HG03139 (cell line): ENCODE results near the gene IFTAP.
"Not testable (repeated sequence)": the region's sequence is repeated elsewhere in the genome, so short reads cannot be mapped to it uniquely, and the experiment has no call there.

ENCODE experiments used
- ATAC-seq: cut with Tn5 transposase; IDR thresholded peaks from one replicate; pipeline ENCODE4 v1.9.1; 2021; ENCODE audit not compliant: unreplicated experiment

The IFTAP gene

DNA sequence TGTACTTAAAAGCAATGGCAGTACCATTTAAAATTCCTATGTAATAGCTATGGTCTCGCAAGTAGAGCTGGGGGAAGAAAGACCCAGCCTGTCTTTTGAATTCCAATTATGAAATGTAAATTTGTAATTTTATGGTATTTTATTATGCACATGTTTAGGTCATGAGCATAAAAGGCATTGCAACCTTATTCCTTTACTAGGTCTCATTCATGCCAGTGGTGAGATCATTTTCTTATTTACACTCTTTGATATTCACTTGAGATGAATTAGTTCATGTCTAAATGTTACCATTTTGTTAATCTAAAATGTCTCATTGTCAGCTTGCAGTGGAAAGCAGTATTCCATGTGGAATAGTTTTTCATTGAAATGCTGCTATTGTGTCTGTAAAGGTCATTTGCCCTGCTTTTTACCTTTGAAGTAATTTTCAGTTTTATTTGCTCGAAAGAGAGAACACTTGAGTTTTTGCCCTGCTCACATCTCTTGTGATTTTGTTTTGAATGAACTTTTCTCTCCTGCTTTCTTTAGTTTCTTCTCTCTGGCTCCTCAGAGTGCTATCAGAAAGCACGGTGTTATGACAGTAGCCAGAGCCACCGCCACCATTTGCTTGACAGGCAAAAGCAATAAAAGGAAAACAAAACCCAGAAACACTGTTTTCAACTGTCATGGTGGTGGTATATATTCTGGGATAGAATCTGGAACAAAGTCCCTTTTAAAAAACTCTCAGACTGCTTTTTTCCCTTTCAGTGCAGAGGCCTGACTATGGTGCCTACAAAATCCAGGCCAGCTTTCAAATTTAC lies 41.0 kb downstream of the IFTAP start:
- no peak for ATAC-seq

DNA sequence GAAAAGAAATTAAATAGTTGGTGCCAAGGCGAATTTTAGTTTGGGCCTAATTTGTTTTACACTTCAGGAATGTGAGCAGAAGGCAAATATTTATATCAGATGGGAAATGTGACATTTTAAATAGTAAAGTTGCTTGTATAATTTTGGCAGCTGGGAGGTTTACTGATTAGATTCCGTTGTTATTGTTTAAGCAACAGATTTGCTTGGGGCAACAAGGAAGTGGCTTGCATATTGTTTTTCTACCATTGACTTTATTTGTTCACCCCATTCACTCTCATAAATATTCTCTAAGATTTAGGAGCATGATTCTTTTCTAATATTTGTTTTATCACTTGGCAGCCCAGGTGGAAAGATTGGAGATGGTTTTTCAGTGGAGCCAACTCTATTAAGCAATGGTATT lies 44.3 kb downstream of the IFTAP start:
- ATAC-seq, result no peak

DNA sequence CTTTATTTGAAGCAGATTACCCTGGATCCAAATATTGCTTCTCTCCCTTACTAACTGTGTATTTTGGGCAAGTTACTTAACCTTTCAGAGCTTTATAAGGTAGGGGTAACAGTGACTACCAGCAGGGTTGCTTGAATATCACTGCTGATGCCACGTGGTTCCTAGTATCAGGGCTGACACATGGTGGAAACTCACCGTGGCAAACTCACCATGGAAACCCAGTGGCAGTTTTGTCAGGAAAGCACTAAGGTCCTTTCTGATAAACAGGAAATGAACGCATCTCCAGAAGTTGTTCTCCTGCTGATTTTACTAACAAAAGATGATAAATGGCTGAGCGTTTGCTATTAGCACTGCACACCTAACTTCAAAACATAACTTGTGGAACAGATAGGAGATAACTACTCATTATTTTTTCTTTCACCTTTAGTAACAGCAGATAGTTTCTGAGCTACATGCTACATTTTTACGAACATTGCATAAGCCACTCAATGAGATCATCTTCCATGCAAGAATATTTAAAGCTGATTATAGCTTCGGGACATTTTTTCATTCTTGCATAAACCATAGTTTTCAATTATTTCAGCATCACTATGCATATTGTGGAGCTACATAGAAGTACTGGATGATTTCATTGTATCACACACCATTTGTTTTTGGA lies 63.4 kb downstream of the IFTAP start:
- ATAC-seq, result no peak

DNA sequence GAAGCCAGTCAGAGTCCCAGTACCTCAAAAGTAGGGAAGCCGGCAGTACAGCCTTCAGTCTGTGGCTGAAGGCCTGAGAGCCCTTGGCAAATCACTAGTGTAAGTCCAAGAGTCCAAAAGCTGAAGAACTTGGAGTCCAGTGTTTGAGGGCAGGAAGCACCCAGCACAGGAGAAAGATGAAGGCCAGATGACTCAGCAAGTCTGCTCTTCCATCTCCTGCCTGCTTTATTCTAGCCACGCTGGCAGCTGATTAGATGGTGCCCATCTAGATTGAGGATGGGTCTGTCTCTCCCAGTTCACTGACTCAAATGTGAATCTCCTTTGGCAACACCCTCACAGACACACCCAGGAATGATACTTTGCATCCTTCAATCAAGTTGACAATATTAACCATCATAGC lies 67.1 kb downstream of the IFTAP start:
- not testable (repeated sequence) for ATAC-seq

DNA sequence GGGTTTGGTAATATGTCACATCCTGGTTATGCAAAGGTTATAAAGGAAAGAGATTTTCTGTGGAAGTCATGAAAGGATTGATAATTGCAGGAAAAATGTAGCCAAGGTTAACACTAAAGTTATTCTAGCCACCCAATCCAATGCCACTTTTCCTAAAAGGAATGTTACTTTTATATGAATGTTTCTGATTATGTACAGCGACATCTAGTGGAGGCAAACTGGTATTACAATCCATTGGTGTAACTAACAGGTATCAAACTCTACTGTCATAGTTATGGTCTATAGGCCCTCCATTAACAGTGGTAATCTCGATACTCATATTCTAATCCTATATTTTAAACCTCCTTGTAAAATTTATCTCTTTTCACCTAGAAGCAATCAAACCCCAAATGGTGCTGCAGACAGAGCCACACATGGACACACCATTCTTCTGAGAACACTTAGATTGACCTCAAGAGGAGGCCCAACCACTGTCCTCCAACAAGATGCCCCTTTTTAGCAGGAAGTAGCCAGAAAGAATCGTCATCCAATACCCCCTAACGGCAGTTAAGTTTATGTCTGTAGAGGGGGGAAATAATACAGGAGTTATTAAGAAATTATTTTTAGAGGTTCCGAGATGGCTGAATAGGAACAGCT lies 78.6 kb downstream of the IFTAP start:
- ATAC-seq, result no peak

DNA sequence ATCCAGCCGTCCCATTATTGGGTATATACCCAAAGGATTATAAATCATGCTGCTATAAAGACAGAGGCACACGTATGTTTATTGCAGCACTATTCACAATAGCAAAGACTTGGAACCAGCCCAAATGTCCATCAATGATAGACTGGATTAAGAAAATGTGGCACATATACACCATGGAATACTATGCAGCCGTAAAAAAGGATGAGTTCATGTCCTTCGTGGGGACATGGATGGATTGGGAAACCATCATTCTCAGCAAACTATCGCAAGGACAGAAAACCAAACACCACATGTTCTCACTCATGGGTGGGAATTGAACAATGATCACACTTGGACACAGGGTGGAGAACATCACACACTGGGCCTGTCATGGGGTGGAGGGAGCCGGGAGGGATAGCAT lies 85.2 kb downstream of the IFTAP start:
- ATAC-seq, result not testable (repeated sequence)

DNA sequence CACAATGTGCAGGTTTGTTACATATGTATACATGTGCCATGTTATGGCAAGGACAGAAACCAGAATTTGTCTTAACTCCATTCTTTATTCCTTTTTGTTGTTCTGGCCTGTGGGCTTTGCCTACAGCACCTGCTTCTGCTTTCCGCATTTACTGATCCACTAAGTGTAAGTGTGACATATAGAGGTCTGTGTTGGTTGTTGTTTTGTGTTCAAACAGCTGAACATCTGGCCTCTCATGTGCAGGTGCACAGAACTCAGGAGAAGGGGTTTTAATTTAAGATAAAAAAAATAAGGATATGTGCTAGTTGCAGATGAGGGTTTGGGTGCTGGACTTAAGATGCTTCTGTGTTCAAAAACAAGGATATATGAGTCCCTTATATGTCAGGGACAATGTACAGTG lies 89.5 kb downstream of the IFTAP start:
- no peak for ATAC-seq

DNA sequence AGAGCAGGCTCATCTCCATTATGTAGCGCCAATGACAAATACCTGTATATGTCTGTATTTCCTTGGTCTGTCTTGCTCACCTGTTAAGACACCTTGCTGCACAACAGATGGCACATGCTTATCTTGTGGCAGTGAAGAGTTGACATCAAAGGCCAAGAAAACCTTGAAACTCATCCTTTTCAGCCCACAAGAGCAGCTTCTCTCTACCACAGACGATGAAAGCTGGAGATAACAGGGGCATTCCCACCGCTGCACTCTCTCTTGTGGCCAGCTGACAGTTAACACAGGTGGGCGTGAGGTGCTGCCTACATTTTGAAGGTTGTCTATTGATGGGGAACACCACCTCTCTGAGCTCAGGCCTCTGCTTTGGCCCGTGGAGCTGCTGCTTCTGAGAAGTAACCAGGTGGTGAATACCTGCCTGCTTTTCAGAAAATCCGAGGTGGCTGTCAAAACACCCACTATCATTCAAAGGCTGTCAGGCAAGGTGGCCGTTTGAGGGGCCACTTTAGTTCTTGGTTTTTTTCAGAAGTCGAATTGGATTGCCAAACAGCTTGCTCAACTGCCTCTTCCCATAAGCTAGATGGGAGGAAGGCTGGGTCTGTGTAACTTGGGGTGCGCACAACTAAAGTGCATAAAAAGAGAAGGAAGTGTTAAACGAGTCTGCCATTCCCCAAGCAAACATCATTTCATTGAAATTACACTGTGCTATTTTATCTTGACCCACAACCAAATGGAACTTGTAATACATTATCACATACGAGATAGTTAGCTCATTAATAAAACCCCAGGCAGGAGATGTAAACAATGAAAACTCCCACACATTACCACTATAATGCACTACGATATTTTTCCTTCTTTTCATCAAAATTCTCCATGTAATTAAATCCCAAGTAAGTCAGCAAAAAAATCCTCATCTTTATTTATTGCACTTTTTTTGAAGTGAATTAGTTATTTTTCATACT lies 90.8 kb downstream of the IFTAP start:
- no peak for ATAC-seq

DNA sequence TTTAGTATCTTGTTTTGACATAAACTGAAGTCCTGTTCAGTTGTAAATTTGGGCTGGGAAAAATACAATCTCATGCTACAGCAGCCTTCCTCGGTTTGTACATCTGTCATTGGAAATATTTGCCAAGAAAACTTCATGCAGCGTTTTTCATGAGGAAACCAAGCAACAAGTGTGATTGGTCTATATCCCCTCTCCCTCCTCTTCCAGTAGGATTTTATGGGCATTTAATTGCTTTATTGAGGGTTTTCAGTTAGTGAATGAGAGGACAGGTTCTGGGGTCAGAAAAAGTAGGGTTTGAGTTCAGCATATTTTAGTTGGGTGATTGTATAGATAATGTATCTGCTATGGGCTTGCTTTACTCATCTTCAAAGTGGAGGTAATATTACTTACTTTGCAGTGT lies 93.8 kb downstream of the IFTAP start:
- no peak for ATAC-seq

DNA sequence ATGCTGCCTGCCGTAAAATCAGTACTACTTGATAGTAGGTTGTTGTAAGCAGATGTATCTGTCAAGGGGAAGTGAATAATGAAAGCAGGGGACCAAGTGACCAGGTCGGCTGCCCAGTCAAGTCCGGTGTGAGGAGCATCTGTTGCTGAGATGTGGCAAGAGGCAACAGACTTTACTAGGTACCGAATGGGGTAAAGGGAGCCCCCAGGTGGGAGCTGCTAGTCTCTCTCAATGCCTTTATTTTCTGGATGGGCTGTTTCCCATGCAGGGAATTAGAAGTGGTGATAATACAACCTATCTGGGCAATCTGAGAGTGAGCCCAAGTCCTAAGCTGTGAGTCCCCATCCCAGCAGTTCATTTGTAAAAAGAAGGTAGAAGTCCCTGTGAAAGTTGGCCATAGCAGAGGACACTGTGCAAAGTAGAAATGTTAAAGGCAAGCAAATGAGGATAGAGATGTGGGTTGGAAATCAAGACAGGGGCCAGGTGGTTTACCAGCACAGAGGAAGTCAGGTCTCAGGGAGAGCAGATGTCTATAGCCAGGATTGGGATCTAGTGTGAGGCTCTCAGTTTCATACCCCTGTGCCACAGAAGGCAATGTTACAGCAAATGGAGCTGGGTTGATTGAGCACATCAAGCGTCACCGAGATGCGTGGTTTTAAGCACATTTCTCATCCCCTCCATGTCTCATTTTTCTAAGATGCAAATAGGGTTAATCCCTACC lies 94.4 kb downstream of the IFTAP start:
- no peak for ATAC-seq

DNA sequence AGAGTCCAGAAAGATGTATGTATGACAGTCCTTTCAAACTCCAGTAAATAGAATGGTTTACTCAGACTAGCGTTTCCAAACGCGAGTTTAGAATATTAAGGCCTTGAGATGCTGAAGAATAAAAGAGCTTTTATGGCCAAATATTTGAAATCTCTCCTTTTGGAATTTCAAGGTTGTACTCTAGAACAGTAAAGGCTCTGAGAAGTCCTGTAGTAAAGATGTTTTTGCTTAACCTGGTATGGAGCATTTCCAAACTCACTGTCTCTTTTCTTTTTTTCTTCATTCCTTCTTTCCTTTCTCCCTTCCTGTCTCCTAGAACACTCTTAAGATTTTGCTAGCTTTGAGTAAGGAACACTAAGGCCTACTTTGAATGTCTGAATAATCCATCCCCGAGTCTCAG lies 95.1 kb downstream of the IFTAP start:
- ATAC-seq, result no peak

DNA sequence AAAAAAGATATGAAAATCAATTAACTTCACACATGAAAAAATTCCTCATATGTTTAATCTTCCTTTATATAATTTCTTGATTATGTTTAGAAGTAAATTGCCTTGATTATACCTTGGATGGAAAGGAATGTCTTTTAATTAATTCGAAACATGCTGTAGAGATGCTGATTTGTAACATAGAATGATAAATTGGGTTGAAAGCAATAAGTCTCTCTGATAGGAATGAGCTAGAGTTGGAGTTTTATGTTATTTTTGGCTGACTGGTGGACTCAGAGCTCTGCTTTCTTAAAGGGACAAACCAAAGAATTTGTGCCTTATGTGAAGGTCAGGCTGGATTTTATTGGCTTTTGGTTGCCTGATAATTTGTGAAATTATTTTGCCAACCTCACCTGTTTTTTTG lies 98.4 kb downstream of the IFTAP start:
- ATAC-seq, result no peak

DNA sequence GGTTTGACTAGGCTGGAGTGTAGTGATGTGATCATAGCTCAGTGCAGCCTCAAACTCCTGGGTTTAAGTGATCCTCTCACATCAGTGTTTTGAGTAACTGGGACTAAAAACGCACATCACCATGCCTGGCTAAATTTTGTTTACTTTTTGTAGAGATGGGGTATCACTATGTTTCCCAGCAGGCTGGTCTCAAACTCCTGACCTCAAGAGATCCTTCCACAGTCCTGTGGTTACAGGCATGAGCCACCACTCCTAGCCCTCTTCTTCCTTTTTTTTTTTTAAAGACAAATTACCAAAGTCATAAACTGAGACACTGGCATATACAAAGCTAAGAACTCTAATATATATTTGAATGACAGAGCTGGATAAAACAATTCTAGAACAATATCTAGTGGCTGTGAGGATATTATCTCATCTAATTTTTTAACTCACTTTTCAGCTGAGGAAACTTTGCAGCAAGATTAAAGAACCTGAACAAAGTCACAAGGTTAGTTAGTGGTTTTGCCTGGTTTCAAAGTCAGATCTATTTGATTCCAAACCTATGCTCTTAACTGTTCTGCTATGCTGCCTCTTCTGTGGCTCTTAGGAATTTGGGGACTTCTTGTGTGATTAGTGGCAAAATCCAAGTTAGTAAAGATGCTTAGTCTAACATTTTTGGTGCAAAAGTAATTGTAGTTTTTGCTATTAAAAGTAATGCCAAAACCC lies 99.0 kb downstream of the IFTAP start:
- ATAC-seq, result no peak

DNA sequence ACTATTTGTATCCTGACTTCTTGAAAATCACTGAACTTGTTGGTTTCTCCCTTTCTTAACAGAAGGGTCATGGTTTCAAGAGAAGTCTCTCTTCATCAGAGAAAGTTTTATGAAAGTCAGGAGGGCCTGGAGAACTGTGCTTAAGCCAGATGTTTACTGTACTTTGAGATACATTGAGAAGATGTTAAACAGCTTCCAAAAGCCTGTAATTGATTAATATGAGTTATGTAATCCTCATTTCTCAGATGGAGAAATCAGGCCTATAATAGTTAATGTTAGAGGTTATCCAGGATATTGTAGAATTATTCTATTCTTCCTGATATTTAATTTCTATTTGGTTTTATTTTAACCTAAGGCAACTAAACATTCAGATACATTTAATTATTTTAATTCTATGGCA lies 100.8 kb downstream of the IFTAP start:
- no peak for ATAC-seq

DNA sequence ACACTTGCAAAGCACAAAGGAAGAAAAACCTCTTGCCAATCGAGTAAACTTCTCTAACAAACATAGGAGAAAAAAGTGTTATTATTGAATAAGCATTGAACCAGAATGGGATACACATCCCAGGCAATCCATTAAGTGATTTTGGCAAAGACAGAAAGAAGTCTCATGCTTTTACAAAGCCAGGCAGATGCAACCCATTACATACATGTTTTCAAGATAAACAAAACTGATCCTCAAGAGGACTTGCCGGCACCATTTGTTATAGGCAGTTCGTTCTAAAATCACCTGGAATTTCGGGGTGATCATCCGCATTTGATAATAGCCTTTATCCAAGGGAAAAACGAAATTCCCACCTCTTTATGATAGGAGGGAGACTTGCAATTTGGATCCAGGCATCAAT lies 101.3 kb downstream of the IFTAP start:
- no peak for ATAC-seq

DNA sequence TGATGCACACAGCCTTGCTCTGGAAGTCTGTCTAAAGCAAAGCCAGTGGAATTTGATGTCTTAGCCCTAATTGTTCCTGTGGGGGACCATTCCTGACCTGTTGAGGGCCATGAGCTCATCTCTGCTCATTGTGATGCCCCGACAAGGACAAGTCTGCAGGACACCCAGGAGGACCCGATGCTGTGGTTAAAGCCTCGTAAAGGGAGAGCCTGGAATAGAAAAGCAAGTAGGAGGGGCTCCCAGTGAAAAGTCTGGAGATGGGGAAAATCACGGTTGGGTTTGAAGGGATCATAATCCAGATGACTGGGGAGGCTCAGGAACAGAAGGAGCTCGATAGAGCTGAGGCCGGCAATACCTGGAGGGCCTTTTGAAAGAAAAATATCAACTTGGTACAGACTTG lies 102.2 kb downstream of the IFTAP start:
- ATAC-seq, result no peak

DNA sequence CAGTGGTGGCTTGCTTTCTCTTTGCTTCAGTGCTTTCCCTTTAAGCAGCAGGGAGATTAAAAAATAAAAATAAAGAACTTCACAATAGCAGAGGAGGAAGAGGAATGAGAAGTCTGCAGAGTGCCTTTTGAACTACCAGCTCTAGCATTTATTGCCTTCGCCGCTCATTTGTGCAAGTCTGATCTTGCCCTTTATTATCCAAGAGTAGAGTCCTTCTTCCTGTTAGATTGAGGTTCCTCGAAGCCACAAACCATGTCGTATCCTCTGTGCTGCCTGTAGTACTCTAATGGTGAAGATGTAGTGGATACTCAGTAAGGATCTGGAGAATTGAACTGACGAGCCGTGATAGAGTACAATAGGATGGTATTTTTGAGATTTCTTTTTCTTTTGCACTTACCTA lies 105.0 kb downstream of the IFTAP start:
- no peak for ATAC-seq

DNA sequence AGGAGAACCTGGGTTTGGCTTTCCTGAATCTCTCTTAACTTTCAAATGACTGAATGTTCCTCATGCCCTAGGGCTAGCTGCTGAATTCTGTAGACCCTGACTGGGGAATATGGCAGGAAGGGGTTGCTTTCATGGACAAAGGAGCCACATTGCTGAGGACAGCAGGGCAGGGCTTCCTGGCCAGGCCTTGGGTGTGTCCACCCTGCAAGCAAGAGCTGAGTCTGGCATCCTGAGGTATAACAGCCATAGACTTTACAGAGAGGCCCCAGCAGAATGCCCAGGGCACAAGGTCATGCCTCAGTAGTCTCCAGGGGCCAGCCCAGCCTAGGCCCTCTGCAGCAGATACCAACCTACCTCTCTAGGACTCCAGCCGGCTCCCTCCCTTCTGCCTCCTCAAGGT lies 105.9 kb downstream of the IFTAP start:
- ATAC-seq, result no peak

DNA sequence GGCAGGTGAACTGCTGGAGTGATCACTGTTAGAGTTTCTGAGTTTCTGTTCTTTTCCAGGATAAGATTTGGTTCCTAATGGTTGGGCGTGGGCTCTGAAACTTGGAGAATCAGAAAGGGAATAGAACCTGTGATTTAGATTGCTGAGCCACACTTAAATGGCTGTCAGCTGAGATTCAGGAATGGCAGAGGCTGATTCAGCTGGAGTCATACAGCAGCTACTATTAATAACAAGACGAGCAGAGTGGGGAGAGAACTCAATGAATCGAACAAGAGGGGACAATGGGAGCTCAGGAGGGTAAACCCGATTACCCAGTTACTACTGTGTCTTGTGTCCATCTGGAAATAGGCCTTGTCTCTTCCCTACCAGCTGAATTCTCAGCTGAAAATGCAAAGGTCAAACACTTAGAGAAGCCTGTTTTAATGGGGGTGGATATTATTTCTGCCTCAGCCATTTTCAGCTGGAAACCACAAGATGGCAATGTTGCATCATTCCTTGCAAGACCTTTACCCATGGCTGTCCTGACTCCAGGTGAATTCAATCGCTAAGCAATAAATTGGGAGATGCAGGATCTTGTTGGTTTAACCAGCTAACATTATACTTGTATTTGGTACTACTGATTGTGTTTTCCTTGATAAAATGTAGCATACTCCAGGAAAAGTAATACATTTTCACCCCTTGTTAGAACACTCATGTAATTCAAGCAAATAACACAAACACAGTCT lies 108.2 kb downstream of the IFTAP start:
- ATAC-seq, result peak; percentile 64
